K562 (cell line): Measurements from ENCODE around the gene B9D2. TPM values are rescaled to one million over a fixed set of nuclear protein-coding genes. Genes with fewer than 3 reads are reported as not detected.

ENCODE experiments used
- CBFA2T3 ChIP-seq: fragments of 450-650 bp; IDR thresholded peaks from 2 replicates; pipeline ENCODE4 v1.6.1; 2017
- CHD4 ChIP-seq: fragments of 200-600 bp; sonication (generic); IDR thresholded peaks from 3 replicates; pipeline ENCODE4 v1.6.1; 2012; ENCODE audit warnings: low read depth, mild to moderate bottlenecking, mixed read lengths, low read length, inconsistent platforms; ENCODE audit not compliant: insufficient read depth, insufficient replicate concordance, poor library complexity, severe bottlenecking
- CXXC5 ChIP-seq: fragments of 250-450 bp; sonication (Bioruptor Pico); IDR thresholded peaks from 2 replicates; pipeline ENCODE4 v1.8.0; 2022; ENCODE audit warnings: inconsistent platforms, mild to moderate bottlenecking, moderate library complexity
- FOXA3 ChIP-seq, 2 experiments: fragments of 450-650 bp in 1 of 2; sonication (generic) in 1 of 2; formaldehyde crosslinking; IDR thresholded peaks in 1 of 2; conservative IDR thresholded peaks in 1 of 2; 2 replicates each; pipeline versions ENCODE4 v1.4.0 to v1.8.0; 2020 to 2022; ENCODE audit warnings: mild to moderate bottlenecking in 2 of 2, missing genetic modification reagents in 1 of 2
- FOXK2 ChIP-seq, 2 experiments: fragments of 450-650 bp; IDR thresholded peaks in 1 of 2; conservative IDR thresholded peaks in 1 of 2; 2 replicates each; pipeline ENCODE4 v1.6.1; 2016; ENCODE audit warnings: low read depth in 2 of 2, mild to moderate bottlenecking in 1 of 2
- FUS ChIP-seq: fragments of 200-400 bp; formaldehyde crosslinking; optimal IDR thresholded peaks from 2 replicates; pipeline ENCODE3; 2017; ENCODE audit warnings: low read depth, low read length
- GABPB2 ChIP-seq: fragments of 250-450 bp; sonication (Bioruptor Pico); conservative IDR thresholded peaks from 2 replicates; pipeline ENCODE4 v1.5.1; 2021; ENCODE audit warnings: mild to moderate bottlenecking
- HDAC1 ChIP-seq, 2 experiments: fragments of 450-650 bp; IDR thresholded peaks; 2 replicates each; pipeline ENCODE4 v1.6.1; 2016 to 2017; ENCODE audit warnings: inconsistent platforms in 1 of 2, mild to moderate bottlenecking in 1 of 2, moderate library complexity in 1 of 2
- KDM1A ChIP-seq, 2 experiments: fragments of 450-650 bp; IDR thresholded peaks; 2 replicates each; pipeline ENCODE4 v1.6.1; 2016; ENCODE audit warnings: mild to moderate bottlenecking in 2 of 2
- LARP7 ChIP-seq: fragments of 450-650 bp; IDR thresholded peaks from 2 replicates; pipeline ENCODE4 v1.6.1; 2016
- NFE2 ChIP-seq: IDR thresholded peaks from 2 replicates; pipeline ENCODE4 v1.6.1; 2014; ENCODE audit warnings: antibody characterized with exemption, low read depth
- SAFB2 ChIP-seq: fragments of 200-400 bp; formaldehyde crosslinking; IDR thresholded peaks from 2 replicates; pipeline ENCODE4 v1.6.1; 2018; ENCODE audit warnings: borderline replicate concordance, low read length, low read depth, moderate library complexity; ENCODE audit not compliant: severe bottlenecking
- THRAP3 ChIP-seq: fragments of 450-650 bp; IDR thresholded peaks from 2 replicates; pipeline ENCODE4 v1.6.1; 2016; ENCODE audit warnings: mild to moderate bottlenecking, inconsistent platforms, borderline replicate concordance
- WHSC1 ChIP-seq: IDR thresholded peaks from one replicate; pipeline ENCODE4 v1.6.1; 2012; ENCODE audit warnings: low read length, control low read depth, inconsistent platforms
- ZNF253 ChIP-seq: fragments of 250-450 bp; sonication (Bioruptor Pico); conservative IDR thresholded peaks from 2 replicates; pipeline ENCODE4 v1.6.1; 2021; ENCODE audit warnings: mild to moderate bottlenecking
- ZNF384 ChIP-seq: IDR thresholded peaks from 2 replicates; pipeline ENCODE4 v1.6.1; 2012; ENCODE audit warnings: low read depth, low read length, improper control_type of control experiment
- ZNF583 ChIP-seq: fragments of 250-450 bp; sonication (Bioruptor Pico); IDR thresholded peaks from 2 replicates; pipeline ENCODE4 v1.4.0; 2020
- ZSCAN32 ChIP-seq: fragments of 450-650 bp; formaldehyde crosslinking; IDR thresholded peaks from 2 replicates; pipeline ENCODE4 v1.4.0; 2020; ENCODE audit warnings: mild to moderate bottlenecking, moderate library complexity
- polyA plus RNA-seq, 8 experiments: library from polyadenylated mRNA; depleted of rRNA in 4 of 8; stranded (reverse) in 5 of 8; unstranded in 3 of 8; fragments of >200 nt; fragmentation: Nextera tagmentation in 2 of 8; fragmentation: Illumina TruSeq in 1 of 8; extraction: Ambion mirVana in 2 of 8; extraction: Trizol in 1 of 8; gene quantifications; 2 replicates each; pipeline versions ENCODE4 v1.2.1 to v1.2.3, GENCODE V29; 2011 to 2014; ENCODE audit warnings: inconsistent platforms in 1 of 8, missing spikeins in 1 of 8
- total RNA-seq, 7 experiments: library from RNA; depleted of rRNA in 6 of 7; stranded (reverse); fragments of >200 nt in 6 of 7; fragmentation: Illumina TruSeq in 2 of 7; extraction: Trizol in 2 of 7; gene quantifications; 2 replicates each; pipeline versions ENCODE4 v1.2.1 to v1.2.3, GENCODE V29; 2011 to 2021; ENCODE audit warnings: low replicate concordance in 1 of 7
- TF ChIP-seq, protein P1 (sequence below): fragments of 200-800 bp; sonication (Bioruptor generic); IDR thresholded peaks from 2 replicates; pipeline ENCODE4 v1.6.1; 2017; ENCODE audit warnings: missing genetic modification characterization, missing compliant biosample characterization
- TF ChIP-seq, protein P2 (sequence below): fragments of 450-650 bp; IDR thresholded peaks from 2 replicates; pipeline ENCODE4 v1.7.0; 2016; ENCODE audit warnings: borderline replicate concordance
- TF ChIP-seq, protein P3 (sequence below): fragments of 450-650 bp; IDR thresholded peaks from 2 replicates; pipeline ENCODE4 v1.6.1; 2014; ENCODE audit warnings: low read depth, mild to moderate bottlenecking, moderate library complexity, borderline replicate concordance
- TF ChIP-seq, protein P4 (sequence below): sonication (generic); formaldehyde crosslinking; IDR thresholded peaks from 2 replicates; pipeline ENCODE4 v1.8.1; 2023; ENCODE audit warnings: mild to moderate bottlenecking, missing genetic modification reagents

Gene B9D2
- total and polyA plus RNA-seq, 9 of the 15 experiments (the other 6 are each of a cell fraction or from before 2014, with no cell fraction given), result 0.83 to 6.9 (median 2.8) TPM

DNA sequence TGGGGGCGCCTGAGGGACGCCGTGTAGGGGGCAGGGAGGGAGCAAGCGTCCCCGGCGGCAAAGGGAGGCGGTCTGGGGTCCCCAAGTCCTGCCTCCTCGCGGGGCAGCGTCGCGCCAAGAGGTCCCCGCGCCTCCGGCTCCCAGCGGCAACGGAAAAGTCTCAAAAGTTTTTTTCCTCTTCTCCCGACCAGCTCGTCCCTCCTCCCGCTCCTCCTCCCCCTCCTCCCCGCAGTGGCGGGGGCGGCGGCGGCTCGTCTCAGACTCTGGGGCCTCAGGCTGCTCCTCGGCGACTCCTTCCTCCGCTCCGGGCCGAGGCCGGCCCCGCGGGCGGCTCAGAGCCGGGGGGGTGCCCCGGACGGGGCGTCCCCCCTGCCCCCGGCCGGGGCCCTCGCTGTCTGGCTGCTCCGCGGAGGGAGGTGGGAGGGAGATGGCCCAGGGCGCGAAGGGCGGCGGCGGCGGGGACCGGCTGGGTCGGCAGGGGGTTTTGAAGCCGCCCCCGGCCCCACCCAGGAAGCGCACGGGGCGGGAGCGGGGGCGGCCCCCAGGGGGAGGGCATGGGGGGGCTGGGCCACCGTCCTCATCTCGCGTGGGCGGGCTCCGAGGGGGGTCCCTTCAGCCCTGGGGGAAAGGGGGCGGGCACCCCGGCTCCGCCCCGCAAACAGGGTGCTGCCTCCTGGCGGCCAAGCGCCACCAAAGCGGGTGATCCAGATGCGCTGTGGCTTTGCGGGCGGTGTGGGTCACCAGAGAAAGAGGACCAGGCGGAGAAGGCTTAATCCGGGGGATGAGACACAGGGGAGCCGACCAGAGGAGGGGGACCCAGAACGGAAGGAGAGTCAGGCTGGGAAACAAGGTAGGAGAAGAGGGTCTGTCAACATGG, 10.2 kb downstream of the B9D2 start, which contains the start of gene TGFB1 (continued):
- TF ChIP-seq, protein P1, sequence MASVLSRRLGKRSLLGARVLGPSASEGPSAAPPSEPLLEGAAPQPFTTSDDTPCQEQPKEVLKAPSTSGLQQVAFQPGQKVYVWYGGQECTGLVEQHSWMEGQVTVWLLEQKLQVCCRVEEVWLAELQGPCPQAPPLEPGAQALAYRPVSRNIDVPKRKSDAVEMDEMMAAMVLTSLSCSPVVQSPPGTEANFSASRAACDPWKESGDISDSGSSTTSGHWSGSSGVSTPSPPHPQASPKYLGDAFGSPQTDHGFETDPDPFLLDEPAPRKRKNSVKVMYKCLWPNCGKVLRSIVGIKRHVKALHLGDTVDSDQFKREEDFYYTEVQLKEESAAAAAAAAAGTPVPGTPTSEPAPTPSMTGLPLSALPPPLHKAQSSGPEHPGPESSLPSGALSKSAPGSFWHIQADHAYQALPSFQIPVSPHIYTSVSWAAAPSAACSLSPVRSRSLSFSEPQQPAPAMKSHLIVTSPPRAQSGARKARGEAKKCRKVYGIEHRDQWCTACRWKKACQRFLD (CRISPR knock-in tag), result no peak; the same call in 1 of the 2 replicates
- TF ChIP-seq ZNF583 (CRISPR knock-in tag), result no peak
- TF ChIP-seq SAFB2, result no peak
- TF ChIP-seq, protein P2, sequence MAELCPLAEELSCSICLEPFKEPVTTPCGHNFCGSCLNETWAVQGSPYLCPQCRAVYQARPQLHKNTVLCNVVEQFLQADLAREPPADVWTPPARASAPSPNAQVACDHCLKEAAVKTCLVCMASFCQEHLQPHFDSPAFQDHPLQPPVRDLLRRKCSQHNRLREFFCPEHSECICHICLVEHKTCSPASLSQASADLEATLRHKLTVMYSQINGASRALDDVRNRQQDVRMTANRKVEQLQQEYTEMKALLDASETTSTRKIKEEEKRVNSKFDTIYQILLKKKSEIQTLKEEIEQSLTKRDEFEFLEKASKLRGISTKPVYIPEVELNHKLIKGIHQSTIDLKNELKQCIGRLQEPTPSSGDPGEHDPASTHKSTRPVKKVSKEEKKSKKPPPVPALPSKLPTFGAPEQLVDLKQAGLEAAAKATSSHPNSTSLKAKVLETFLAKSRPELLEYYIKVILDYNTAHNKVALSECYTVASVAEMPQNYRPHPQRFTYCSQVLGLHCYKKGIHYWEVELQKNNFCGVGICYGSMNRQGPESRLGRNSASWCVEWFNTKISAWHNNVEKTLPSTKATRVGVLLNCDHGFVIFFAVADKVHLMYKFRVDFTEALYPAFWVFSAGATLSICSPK, result no peak
- TF ChIP-seq GABPB2 (CRISPR knock-in tag), result no peak
- peak in 1 of 2 experiments; percentile 32; a peak in 1 of 4 replicates for TF ChIP-seq HDAC1 (IDR thresholded peaks at IDR 0.05)
- no peak for TF ChIP-seq ZSCAN32 (CRISPR knock-in tag)
- TF ChIP-seq FOXA3 (CRISPR knock-in tag; conservative IDR thresholded peaks at IDR 0.05 in 1 of 2, IDR thresholded peaks at IDR 0.05 in 1 of 2), result 0 out of 4 replicates have a peak, but pooled peaks of 1 of the 2 experiments have one; percentile 24
- peak; percentile 80 for TF ChIP-seq ZNF384
- no peak for TF ChIP-seq CBFA2T3
- TF ChIP-seq CHD4, result no peak
- no peak for TF ChIP-seq NFE2
- no peak for TF ChIP-seq THRAP3
- peak; percentile 41 for TF ChIP-seq FUS
- TF ChIP-seq ZNF253 (CRISPR knock-in tag), result no peak
- TF ChIP-seq, protein P3, sequence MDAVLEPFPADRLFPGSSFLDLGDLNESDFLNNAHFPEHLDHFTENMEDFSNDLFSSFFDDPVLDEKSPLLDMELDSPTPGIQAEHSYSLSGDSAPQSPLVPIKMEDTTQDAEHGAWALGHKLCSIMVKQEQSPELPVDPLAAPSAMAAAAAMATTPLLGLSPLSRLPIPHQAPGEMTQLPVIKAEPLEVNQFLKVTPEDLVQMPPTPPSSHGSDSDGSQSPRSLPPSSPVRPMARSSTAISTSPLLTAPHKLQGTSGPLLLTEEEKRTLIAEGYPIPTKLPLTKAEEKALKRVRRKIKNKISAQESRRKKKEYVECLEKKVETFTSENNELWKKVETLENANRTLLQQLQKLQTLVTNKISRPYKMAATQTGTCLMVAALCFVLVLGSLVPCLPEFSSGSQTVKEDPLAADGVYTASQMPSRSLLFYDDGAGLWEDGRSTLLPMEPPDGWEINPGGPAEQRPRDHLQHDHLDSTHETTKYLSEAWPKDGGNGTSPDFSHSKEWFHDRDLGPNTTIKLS, result no peak
- no peak for TF ChIP-seq LARP7
- TF ChIP-seq KDM1A (IDR thresholded peaks at IDR 0.05), result no peak
- TF ChIP-seq CXXC5 (CRISPR knock-in tag), result peak; percentile 87
- TF ChIP-seq FOXK2 (conservative IDR thresholded peaks at IDR 0.05 in 1 of 2, IDR thresholded peaks at IDR 0.05 in 1 of 2; ENCODE audit: low read depth in 2 of 2), result no peak
- TF ChIP-seq WHSC1, result no peak
- TF ChIP-seq, protein P4, sequence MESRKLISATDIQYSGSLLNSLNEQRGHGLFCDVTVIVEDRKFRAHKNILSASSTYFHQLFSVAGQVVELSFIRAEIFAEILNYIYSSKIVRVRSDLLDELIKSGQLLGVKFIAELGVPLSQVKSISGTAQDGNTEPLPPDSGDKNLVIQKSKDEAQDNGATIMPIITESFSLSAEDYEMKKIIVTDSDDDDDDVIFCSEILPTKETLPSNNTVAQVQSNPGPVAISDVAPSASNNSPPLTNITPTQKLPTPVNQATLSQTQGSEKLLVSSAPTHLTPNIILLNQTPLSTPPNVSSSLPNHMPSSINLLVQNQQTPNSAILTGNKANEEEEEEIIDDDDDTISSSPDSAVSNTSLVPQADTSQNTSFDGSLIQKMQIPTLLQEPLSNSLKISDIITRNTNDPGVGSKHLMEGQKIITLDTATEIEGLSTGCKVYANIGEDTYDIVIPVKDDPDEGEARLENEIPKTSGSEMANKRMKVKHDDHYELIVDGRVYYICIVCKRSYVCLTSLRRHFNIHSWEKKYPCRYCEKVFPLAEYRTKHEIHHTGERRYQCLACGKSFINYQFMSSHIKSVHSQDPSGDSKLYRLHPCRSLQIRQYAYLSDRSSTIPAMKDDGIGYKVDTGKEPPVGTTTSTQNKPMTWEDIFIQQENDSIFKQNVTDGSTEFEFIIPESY, result peak; percentile 18; the same call in 1 of the 2 replicates
